Heart right ventricle (tissue), 16 donors: ENCODE measurements around the gene POLR1G. TPM values are rescaled to one million over a fixed set of nuclear protein-coding genes. Genes with fewer than 3 reads are reported as not detected.
"Not testable (repeated sequence)": the region's sequence is repeated elsewhere in the genome, so short reads cannot be mapped to it uniquely, and the experiment has no call there.

ENCODE experiments used
- ATAC-seq, 8 donors: fragments of 200-7000 bp; cut with Tn5 transposase; one replicate each; pipeline ENCODE4 v1.9.1; 2020; ENCODE audit warnings: mild to moderate bottlenecking in 8 of 8, moderate library complexity in 8 of 8, moderate number of reproducible peaks in 1 of 8
- DNase-seq, 2 donors: peaks; one replicate each; pipeline ENCODE4 v3.0.0-alpha.2; 2020
- H3K27ac ChIP-seq, 10 donors: fragments of 200-600 bp; sonication (generic) in 2 of 10; one replicate each; pipeline versions ENCODE4 v1.5.0 to v1.8.0; 2020 to 2022; ENCODE audit warnings: mild to moderate bottlenecking in 3 of 10
- H3K27me3 ChIP-seq, 7 donors: fragments of 200-600 bp; one replicate each; pipeline ENCODE4 v1.8.0; 2021 to 2022; ENCODE audit warnings: mild to moderate bottlenecking in 2 of 7
- H3K36me3 ChIP-seq, 9 donors: fragments of 200-600 bp; sonication (generic) in 1 of 9; one replicate each; pipeline versions ENCODE4 v1.5.0 to v1.8.0; 2020 to 2022; ENCODE audit warnings: mild to moderate bottlenecking in 2 of 9
- H3K4me1 ChIP-seq, 9 donors: fragments of 200-600 bp; sonication (generic) in 1 of 9; one replicate each; pipeline versions ENCODE4 v1.5.0 to v1.8.0; 2020 to 2022; ENCODE audit warnings: mild to moderate bottlenecking in 4 of 9
- H3K4me3 ChIP-seq, 10 donors: fragments of 200-600 bp; sonication (generic) in 2 of 10; one replicate each; pipeline versions ENCODE4 v1.5.0 to v1.8.0; 2020 to 2022; ENCODE audit warnings: mild to moderate bottlenecking in 7 of 10, moderate library complexity in 2 of 10
- H3K9me3 ChIP-seq, 11 donors: fragments of 200-600 bp in 10 of 11; sonication (generic) in 2 of 11; one replicate each; pipeline versions ENCODE4 v1.5.0 to v1.8.0; 2013 to 2022; ENCODE audit warnings: mild to moderate bottlenecking in 2 of 11, control low read depth in 1 of 11, moderate library complexity in 1 of 11
- CTCF ChIP-seq, 9 donors: fragments of 200-600 bp; sonication (generic) in 2 of 9; IDR thresholded peaks; one replicate each; pipeline versions ENCODE4 v1.5.0 to v1.8.0; 2021 to 2022; ENCODE audit warnings: antibody characterized with exemption in 9 of 9, mild to moderate bottlenecking in 5 of 9, moderate library complexity in 1 of 9
- WGBS, 2 donors: extraction: QIAGEN DNeasy Blood & Tissue Kit; methylation state at CpG; one replicate each; pipeline ENCODE4 v1.1.7; 2013; ENCODE audit warnings: inconsistent platforms in 1 of 2; 5-methylcytosine and 5-hydroxymethylcytosine counted together
- intact Hi-C, 10 donors: fragments of 100-400 bp; cut with DNase I; formaldehyde crosslinking; loops; one replicate each; pipeline versions ENCODE4 v1.11.1 to v1.14.2; 2022
- polyA plus RNA-seq, 2 donors: library from polyadenylated mRNA; stranded (reverse); fragments of 200-250 nt; gene quantifications; one replicate each; pipeline ENCODE4 v1.2.3, GENCODE V29; 2013
- total RNA-seq, 10 donors: library from RNA; stranded (reverse); fragmentation: NEBNext Ultra II Directional in 3 of 10; extraction: Animal tissue kit (Norgen Biotek cat#: 25700) in 3 of 10; gene quantifications; one replicate each; pipeline versions ENCODE4 v1.2.1 to v1.2.4, GENCODE V29; 2021 to 2023
- donor health status: Arrhythmogenic right ventricular cardiomyopathy.
- donor health status: ischemic (EF 13 %, LVEDD 7.1; RV severe dilation, severe dysfunction).
- donor health status: healthy with polysubstance abuse.
- donor health status: DM: no; HTN: yes; CAD: no.
- donor health status: DM: no; HTN: no; CAD: no.
- donor health status: ischemic (EF 25% LVEDD 6.9; RV normal size, moderate dysfunction).
- donor health status: ischemic (EF 25% LVEDD 5.7; RV mildly dilated, moderate dysfunction).
- donor health status: healthy.
- donor health status: DM: yes; HTN: yes; CAD: no.
- donor health status: Ischemic cardiomyopathy.
- donor health status: ischemic (EF 35%, LVEDD 5.7; RV mildly dilated, moderate dysfunction).
- donor health status: nonischemic (EF 11% LVEDD 7.7; RV severe dilation, severe dysfunction).
- donor health status: DM: yes; HTN: yes; CAD: no.
- donor health status: PGD.
- donor health status: ischemic (EF 29% LVEDD 5.4; RV normal size, mild dysfunction).
- donor health status: nonischemic (EF 23%, LVEDD 6.1; RV moderate dilation, normal function).

The POLR1G gene
- total and polyA plus RNA-seq, 12 donors: 4.1 to 9.8 (median 5.6) TPM

GRCh38 chr19:45404557-45405434 is 1.6 kb upstream of the POLR1G start, which contains the start of gene PPP1R13L:
Gene PPP1R13L (minus strand): TSS chr19:45405069. CDS start chr19:45398318, 6,751 bp downstream.
- peaks cover 0 to 12% (median 0%) of the 10 kb centered on the region in 9 donors for H3K36me3 ChIP-seq
- peaks cover 7 to 60% (median 49%) of the 10 kb centered on the region in 9 donors for H3K4me1 ChIP-seq
- intact Hi-C loops: no loop called here
- DNase-seq (peak; percentile 87 to 89), ATAC-seq (peak; percentile 60 to 78 (median 74))
- no peak for TF ChIP-seq CTCF (IDR thresholded peaks at IDR 0.05)
- 3 to 7% methylated on average over 46 of the region's 46 CpGs for WGBS, 2 donors
- peak within 1 kb of the TSS; percentile 86 to 97 (median 94) for H3K27ac ChIP-seq
- peak within 1 kb of the TSS; percentile 55 to 99 (median 72) for H3K4me3 ChIP-seq
- no peaks in the 10 kb centered on the region for H3K9me3 ChIP-seq
- peaks cover 0 to 32% (median 0%) of the 10 kb centered on the region in 7 donors for H3K27me3 ChIP-seq

GRCh38 chr19:45405435-45406225 is 814 bp upstream of the POLR1G start:
- H3K4me3 ChIP-seq: peak overlapping the region; percentile 55 to 99 (median 72)
- TF ChIP-seq CTCF (IDR thresholded peaks at IDR 0.05): no peak
- no peaks in the 10 kb centered on the region for H3K9me3 ChIP-seq
- peak; percentile 55 to 85 (median 77) for ATAC-seq
- peaks cover 0 to 13% (median 0%) of the 10 kb centered on the region in 9 donors for H3K36me3 ChIP-seq
- intact Hi-C loops: loop anchor here in 2 of 10 donors (1.0 to 2.0 kb wide), 2 partner anchors 17 to 18 kb away; partner anchors contain the start of gene ERCC1 (in 2 of the 2)
- peaks cover 0 to 32% (median 0%) of the 10 kb centered on the region in 7 donors for H3K27me3 ChIP-seq
- peak overlapping the region; percentile 86 to 97 (median 94) for H3K27ac ChIP-seq
- H3K4me1 ChIP-seq: peaks cover 7 to 54% (median 44%) of the 10 kb centered on the region in 9 donors
- peak; percentile 87 to 94 for DNase-seq
- WGBS, 2 donors: 0% methylated on average over 48 of the region's 48 CpGs

GRCh38 chr19:45407091-45407375 is 589 bp downstream of the POLR1G start:
- TF ChIP-seq CTCF (IDR thresholded peaks at IDR 0.05): no peak
- peak overlapping the region; percentile 55 to 99 (median 72) for H3K4me3 ChIP-seq
- DNase-seq (no peak), ATAC-seq (no peak)
- H3K9me3 ChIP-seq: no peaks in the 10 kb centered on the region
- H3K36me3 ChIP-seq: peaks cover 0 to 25% (median 0%) of the 10 kb centered on the region in 9 donors
- H3K27me3 ChIP-seq: peaks cover 0 to 31% (median 0%) of the 10 kb centered on the region in 7 donors
- H3K27ac ChIP-seq: peak overlapping the region in 4 of 10 donors; percentile 91 to 97 (median 95)
- H3K4me1 ChIP-seq: peaks cover 7 to 54% (median 40%) of the 10 kb centered on the region in 9 donors
- intact Hi-C loops: loop anchor here in 1 of 10 donors (2.0 kb wide), 1 partner anchor 16 kb away; the partner anchor contains the start of gene ERCC1
- WGBS, 2 donors: 1 to 3% methylated on average over 10 of the region's 10 CpGs

GRCh38 chr19:45407585-45407984 is 1.1 kb downstream of the POLR1G start:
- H3K36me3 ChIP-seq: peaks cover 0 to 30% (median 0%) of the 10 kb centered on the region in 9 donors
- H3K9me3 ChIP-seq, DNase-seq, ATAC-seq, H3K27ac ChIP-seq: not testable (repeated sequence)
- 83 to 84% methylated on average over 5 of the region's 5 CpGs for WGBS, 2 donors
- H3K4me3 ChIP-seq: peak overlapping the region in 1 of 10 donors; percentile 99
- peaks cover 6 to 48% (median 36%) of the 10 kb centered on the region in 9 donors for H3K4me1 ChIP-seq
- H3K27me3 ChIP-seq: peaks cover 0 to 25% (median 0%) of the 10 kb centered on the region in 7 donors
- intact Hi-C loops: loop anchor here in 1 of 10 donors (2.0 kb wide), 1 partner anchor 15 kb away; the partner anchor contains the start of gene ERCC1
